HCT116 (cell line): ENCODE results near the gene HCRTR2. TPM values are rescaled to one million over a fixed set of nuclear protein-coding genes. Genes with fewer than 3 reads are reported as not detected.
A peak's percentile ranks its signal among the peaks of the same experiment; 100 is the strongest.

Source experiments
- ATAC-seq: fragments of 200-7000 bp; cut with Tn5 transposase; 2 replicates; pipeline ENCODE4 v1.9.1; 2020; ENCODE audit warnings: mild to moderate bottlenecking, moderate library complexity
- BruUV-seq: library from RNA; stranded (reverse); fragments of 400-500 nt; replicated peaks from 2 replicates; lab custom pipeline; 2021; lab: Mats Ljungman, UMichigan
- CTCF ChIA-PET: fragments of 300-600 bp; sonication (Branson Sonifier 250); formaldehyde crosslinking; loops from one replicate; lab custom pipeline; 2021; ENCODE audit warnings: antibody characterized with exemption; lab: Charles Lee
- POLR2A ChIA-PET: fragments of 300-600, 350-600 bp; sonication (Branson Sonifier 250); formaldehyde crosslinking; loops from one replicate; lab custom pipeline; 2021; ENCODE audit warnings: antibody characterized with exemption; lab: Charles Lee
- RAD21 ChIA-PET, 2 experiments: fragments of 300-600 bp; sonication (Branson Sonifier 250); formaldehyde crosslinking; loops; one replicate each; lab custom pipeline; 2023; ENCODE audit warnings: low total read pairs in 2 of 2; ENCODE audit not compliant: uncharacterized antibody in 2 of 2, unreplicated experiment in 2 of 2, low non-redundant PET in 1 of 2; lab: Charles Lee
- DNase-seq: peaks from one replicate; pipeline ENCODE4 v3.0.0-alpha.2; 2010; ENCODE audit warnings: low read depth, low spot score
- H2AFZ ChIP-seq: fragments of 200-600 bp; shearing (Covaris generic), sonication (generic); 2 replicates; pipeline ENCODE4 v1.6.1; 2017; ENCODE audit warnings: low read depth, mixed run types, mixed read lengths, antibody characterized with exemption, low read length; ENCODE audit not compliant: poor library complexity, severe bottlenecking
- H3K27ac ChIP-seq: 2 replicates; pipeline ENCODE4 v1.5.1; 2012; ENCODE audit warnings: low read depth, low read length
- H3K27me3 ChIP-seq: fragments of 200-600 bp; sonication (generic); 2 replicates; pipeline ENCODE4 v1.6.1; 2016; ENCODE audit warnings: mixed run types, low read length, mixed read lengths; ENCODE audit not compliant: insufficient read depth
- H3K36me3 ChIP-seq, 2 experiments: fragments of 200-500 bp in 1 of 2; fragments of 200-600 bp in 1 of 2; sonication (Bioruptor generic) in 1 of 2; sonication (generic) in 1 of 2; 2 replicates each; pipeline versions ENCODE4 v1.5.1 to v1.6.1; 2014 to 2016; ENCODE audit warnings: low read length in 2 of 2, inconsistent platforms in 1 of 2, mixed read lengths in 1 of 2, mixed run types in 1 of 2; ENCODE audit not compliant: insufficient read depth in 2 of 2, control insufficient read depth in 1 of 2
- H3K4me1 ChIP-seq, 2 experiments: fragments of 200-600 bp in 1 of 2; sonication (generic) in 1 of 2; 2 replicates each; pipeline versions ENCODE4 v1.5.1 to v1.6.1; 2012 to 2017; ENCODE audit warnings: low read length in 2 of 2, inconsistent platforms in 1 of 2, mild to moderate bottlenecking in 1 of 2, mixed read lengths in 1 of 2, mixed run types in 1 of 2, moderate library complexity in 1 of 2; ENCODE audit not compliant: insufficient read depth in 2 of 2, control insufficient read depth in 1 of 2
- H3K4me2 ChIP-seq: fragments of 200-600 bp; sonication (generic); 2 replicates; pipeline ENCODE4 v1.6.1; 2017; ENCODE audit warnings: mixed run types, low read length, mixed read lengths
- H3K4me3 ChIP-seq, 2 experiments: fragments of 200-600 bp in 1 of 2; sonication (generic) in 1 of 2; replicated peaks in 1 of 2; 2 replicates each; pipeline ENCODE4 v1.5.1; 2011 to 2016; ENCODE audit warnings: low read length in 2 of 2, control low read depth in 1 of 2, low read depth in 1 of 2, mild to moderate bottlenecking in 1 of 2, mixed read lengths in 1 of 2, mixed run types in 1 of 2
- H3K79me2 ChIP-seq: fragments of 200-600 bp; sonication (generic); 2 replicates; pipeline ENCODE4 v1.6.1; 2017; ENCODE audit warnings: mild to moderate bottlenecking, mixed run types, low read length, moderate library complexity, mixed read lengths; ENCODE audit not compliant: insufficient read depth
- H3K9ac ChIP-seq: fragments of 200-600 bp; sonication (generic); 2 replicates; pipeline ENCODE4 v1.6.1; 2016; ENCODE audit warnings: low read length, mixed read lengths
- H3K9me2 ChIP-seq: fragments of 200-600 bp; sonication (generic), shearing (Covaris generic); 2 replicates; pipeline ENCODE4 v1.6.1; 2017; ENCODE audit warnings: mixed run types, mild to moderate bottlenecking, moderate library complexity; ENCODE audit not compliant: insufficient read depth
- H3K9me3 ChIP-seq, 2 experiments: fragments of 200-500 bp in 1 of 2; fragments of 200-600 bp in 1 of 2; sonication (Bioruptor generic) in 1 of 2; sonication (generic) in 1 of 2; 2 replicates each; pipeline ENCODE4 v1.6.1; 2014 to 2017; ENCODE audit warnings: low read length in 2 of 2, mixed read lengths in 2 of 2, inconsistent platforms in 1 of 2, low read depth in 1 of 2, mild to moderate bottlenecking in 1 of 2, mixed run types in 1 of 2, moderate library complexity in 1 of 2; ENCODE audit not compliant: control insufficient read depth in 1 of 2, insufficient read depth in 1 of 2
- H4K20me1 ChIP-seq: fragments of 200-600 bp; sonication (generic), shearing (Covaris generic); 2 replicates; pipeline ENCODE4 v1.6.1; 2017; ENCODE audit warnings: mixed run types, mild to moderate bottlenecking, moderate library complexity; ENCODE audit not compliant: insufficient read depth
- CBX3 ChIP-seq: IDR thresholded peaks from 2 replicates; pipeline ENCODE4 v1.6.1; 2012; ENCODE audit warnings: low read depth
- ELF1 ChIP-seq: IDR thresholded peaks from 2 replicates; pipeline ENCODE4 v1.6.1; 2012; ENCODE audit warnings: low read depth, borderline replicate concordance
- RAD21 ChIP-seq: IDR thresholded peaks from 2 replicates; pipeline ENCODE4 v1.6.1; 2012; ENCODE audit warnings: low read depth, mild to moderate bottlenecking
- SP1 ChIP-seq: IDR thresholded peaks from 2 replicates; pipeline ENCODE4 v1.6.1; 2012; ENCODE audit warnings: low read depth
- ZBTB33 ChIP-seq: IDR thresholded peaks from 2 replicates; pipeline ENCODE4 v1.6.1; 2011; ENCODE audit warnings: mild to moderate bottlenecking, low read length, moderate library complexity; ENCODE audit not compliant: insufficient replicate concordance; ENCODE audit errors: extremely low read depth
- intact Hi-C: fragments of 100-400 bp; cut with micrococcal nuclease; formaldehyde crosslinking; loops from 2 replicates; pipeline ENCODE4 v1.10.0; 2022
- total RNA-seq: library from RNA; stranded (reverse); gene quantifications from one replicate; pipeline ENCODE4 v1.2.1, GENCODE V29; 2021; ENCODE audit not compliant: unreplicated experiment
- TF ChIP-seq, protein P1 (sequence below), 3 experiments: fragments of 200-600 bp in 1 of 3; sonication (generic) in 1 of 3; IDR thresholded peaks in 2 of 3; conservative IDR thresholded peaks in 1 of 3; 2 replicates each; pipeline ENCODE4 v1.5.1; 2012 to 2017; ENCODE audit warnings: low read depth in 2 of 3, low read length in 2 of 3, antibody characterized with exemption in 1 of 3, borderline replicate concordance in 1 of 3, control low read depth in 1 of 3, mild to moderate bottlenecking in 1 of 3, mixed read lengths in 1 of 3, mixed run types in 1 of 3, moderate library complexity in 1 of 3; ENCODE audit not compliant: insufficient read depth in 1 of 3

The HCRTR2 gene
- total RNA-seq, 1 experiment from 2014 or later = not detected

GRCh38 chr6:55266896-55267295 lies 92.6 kb downstream of the HCRTR2 start (continued):
- TF ChIP-seq ZBTB33 (no peak), ELF1 (no peak), CBX3 (no peak), SP1 (no peak)
- TF ChIP-seq, all 23 proteins: peak for 0

DNA sequence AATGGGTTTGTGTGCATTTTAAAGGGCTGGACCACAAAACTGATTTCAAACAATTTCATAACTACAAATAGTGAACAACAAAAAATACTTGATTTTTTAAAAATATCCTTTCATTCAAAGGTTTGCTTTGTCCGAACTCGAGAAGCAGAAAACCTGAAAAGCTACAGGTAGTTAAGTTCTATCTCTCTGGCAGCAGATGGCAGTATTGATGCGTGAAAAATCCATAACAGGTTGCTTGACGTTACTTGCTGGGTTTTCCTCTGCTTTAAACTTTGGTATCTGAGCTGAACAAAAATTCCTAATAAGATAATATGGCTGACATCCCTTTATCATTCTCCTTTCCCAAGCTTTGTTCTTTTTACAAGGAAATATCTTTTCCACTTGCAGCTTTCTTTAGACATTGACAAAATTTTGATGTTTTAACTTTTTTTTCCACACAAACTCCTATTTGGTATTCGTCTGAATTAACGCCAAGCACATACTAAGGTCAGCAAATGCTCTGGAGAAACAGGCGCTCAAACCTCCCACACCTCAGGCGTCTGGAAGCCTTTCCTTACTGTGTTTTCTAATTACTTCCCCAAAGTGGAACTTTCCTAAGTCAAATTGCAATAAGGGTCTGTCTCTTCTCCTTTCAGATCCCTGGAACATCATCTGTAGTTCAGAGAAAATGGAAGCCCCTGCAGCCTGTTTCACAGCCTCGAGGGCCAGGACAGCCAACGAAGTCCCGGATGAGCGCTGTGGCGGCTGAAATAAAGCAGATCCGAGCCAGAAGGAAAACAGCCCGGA lies 102.6 kb downstream of the HCRTR2 start:
- no peaks in the 10 kb centered on the region for H3K36me3 ChIP-seq
- no peaks in the 10 kb centered on the region for H3K9me3 ChIP-seq
- peak; percentile 75 for ATAC-seq
- H4K20me1 ChIP-seq = no peaks in the 10 kb centered on the region
- TF ChIP-seq RAD21 (peak; percentile 77), SP1 (no peak)
- TF ChIP-seq, protein P1, sequence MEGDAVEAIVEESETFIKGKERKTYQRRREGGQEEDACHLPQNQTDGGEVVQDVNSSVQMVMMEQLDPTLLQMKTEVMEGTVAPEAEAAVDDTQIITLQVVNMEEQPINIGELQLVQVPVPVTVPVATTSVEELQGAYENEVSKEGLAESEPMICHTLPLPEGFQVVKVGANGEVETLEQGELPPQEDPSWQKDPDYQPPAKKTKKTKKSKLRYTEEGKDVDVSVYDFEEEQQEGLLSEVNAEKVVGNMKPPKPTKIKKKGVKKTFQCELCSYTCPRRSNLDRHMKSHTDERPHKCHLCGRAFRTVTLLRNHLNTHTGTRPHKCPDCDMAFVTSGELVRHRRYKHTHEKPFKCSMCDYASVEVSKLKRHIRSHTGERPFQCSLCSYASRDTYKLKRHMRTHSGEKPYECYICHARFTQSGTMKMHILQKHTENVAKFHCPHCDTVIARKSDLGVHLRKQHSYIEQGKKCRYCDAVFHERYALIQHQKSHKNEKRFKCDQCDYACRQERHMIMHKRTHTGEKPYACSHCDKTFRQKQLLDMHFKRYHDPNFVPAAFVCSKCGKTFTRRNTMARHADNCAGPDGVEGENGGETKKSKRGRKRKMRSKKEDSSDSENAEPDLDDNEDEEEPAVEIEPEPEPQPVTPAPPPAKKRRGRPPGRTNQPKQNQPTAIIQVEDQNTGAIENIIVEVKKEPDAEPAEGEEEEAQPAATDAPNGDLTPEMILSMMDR (IDR thresholded peaks at IDR 0.05 in 2 of 3, conservative IDR thresholded peaks at IDR 0.05 in 1 of 3; ENCODE audit: borderline replicate concordance in 1 of 3, insufficient read depth in 1 of 3, low read depth in 2 of 3, low read length in 2 of 3) = peak; percentile 58 to 69 (median 59); a peak in 5 of 6 replicates
- TF ChIP-seq, all 23 proteins: peak for 2
- no peak overlapping the region for H3K9ac ChIP-seq
- 0 out of 4 replicates have a peak, but pooled peaks cover 0 to 4% of the 10 kb centered on the region in 2 experiments for H3K4me1 ChIP-seq
- 0 out of 2 replicates have a peak, but pooled peaks cover 4% of the 10 kb centered on the region for H3K27me3 ChIP-seq
- no peaks in the 10 kb centered on the region for H3K9me2 ChIP-seq
- ChIA-PET POLR2A (interaction anchor here (0.7 kb wide), 1 partner anchor 20 kb away, joined by 4 read pairs; no protein-coding TSS in a partner anchor), RAD21 (interaction anchor here (1.0 kb wide), 2 partner anchors 10 to 1016 kb away, joined by 3 to 4 read pairs; no protein-coding TSS in a partner anchor), CTCF (interaction anchor here (0.6 to 2.3 kb wide), 28 partner anchors 9 to 1290 kb away, joined by 3 to 29 read pairs (median 4); no protein-coding TSS in a partner anchor)
- intact Hi-C loops = loop anchor here (5.0 kb wide), 3 partner anchors 160 to 1015 kb away; no protein-coding TSS in a partner anchor
- peak overlapping the region; percentile 50 for H2AFZ ChIP-seq
- peak; percentile 58 for DNase-seq
- no peaks in the 10 kb centered on the region for H3K79me2 ChIP-seq
- H3K27ac ChIP-seq = no peak overlapping the region
- peak overlapping the region; percentile 18; the same call in 1 of the 2 replicates for H3K4me2 ChIP-seq
- BruUV-seq = no TSS peak
- H3K4me3 ChIP-seq = no peak overlapping the region
